ENCODE data around the gene SLC35B2. TPM values are rescaled to one million over a fixed set of nuclear protein-coding genes. Genes with fewer than 3 reads are reported as not detected.

SLC35B2 gene
- total RNA-seq, 1 donor from 2014 or later = 26.1 TPM

- H3K4me1 ChIP-seq (ENCODE audit: control insufficient read depth in 3 of 3, insufficient read depth in 3 of 3, low read length in 3 of 3) = peaks cover 27 to 30% (median 28%) of the 10 kb centered on the region in 3 donors
These were observed 43.0 kb downstream of the SLC35B2 start for GRCh38 chr6:44214307-44214706.

GRCh38 chr6:44211284-44211683 lies 46.0 kb downstream of the SLC35B2 start:
- Histone ChIP-seq H3K9me3 (ENCODE audit: control insufficient read depth in 3 of 3, low read length in 3 of 3) (no peaks in the 10 kb centered on the region), H3K4me3 (ENCODE audit: low read length in 3 of 3) (no peak overlapping the region), H3K9ac (ENCODE audit: low read depth in 1 of 3, low read length in 3 of 3) (no peak overlapping the region), H3K36me3 (ENCODE audit: control insufficient read depth in 3 of 3, insufficient read depth in 3 of 3, low read length in 3 of 3) (no peaks in the 10 kb centered on the region), H3K4me1 (ENCODE audit: control insufficient read depth in 3 of 3, insufficient read depth in 3 of 3, low read length in 3 of 3) (peaks cover 3 to 4% (median 4%) of the 10 kb centered on the region in 3 donors), H3K27ac (ENCODE audit: low read depth, low read length) (no peak overlapping the region), H3K27me3 (ENCODE audit: control insufficient read depth in 3 of 3, insufficient read depth in 3 of 3, low read length in 3 of 3) (no peaks in the 10 kb centered on the region)

More at GRCh38 chr6:44214307-44214706, 43.0 kb downstream of the SLC35B2 start:
- no peaks in the 10 kb centered on the region for H3K9me3 ChIP-seq (ENCODE audit: control insufficient read depth in 3 of 3, low read length in 3 of 3)
- H3K4me3 ChIP-seq (ENCODE audit: low read length in 3 of 3) = no peak overlapping the region
- no peaks in the 10 kb centered on the region for H3K27me3 ChIP-seq (ENCODE audit: control insufficient read depth in 3 of 3, insufficient read depth in 3 of 3, low read length in 3 of 3)
- H3K27ac ChIP-seq (ENCODE audit: low read depth, low read length) = no peak overlapping the region
- H3K36me3 ChIP-seq (ENCODE audit: control insufficient read depth in 3 of 3, insufficient read depth in 3 of 3, low read length in 3 of 3) = no peaks in the 10 kb centered on the region
- no peak overlapping the region for H3K9ac ChIP-seq (ENCODE audit: low read depth in 1 of 3, low read length in 3 of 3)

- no peaks in the 10 kb centered on the region for H3K27me3 ChIP-seq (ENCODE audit: control insufficient read depth in 3 of 3, insufficient read depth in 3 of 3, low read length in 3 of 3)
- no peak overlapping the region for H3K27ac ChIP-seq (ENCODE audit: low read depth, low read length)
- H3K4me3 ChIP-seq (ENCODE audit: low read length in 3 of 3) = no peak overlapping the region
- no peak overlapping the region for H3K9ac ChIP-seq (ENCODE audit: low read depth in 1 of 3, low read length in 3 of 3)
- H3K4me1 ChIP-seq (ENCODE audit: control insufficient read depth in 3 of 3, insufficient read depth in 3 of 3, low read length in 3 of 3) = peaks cover 0 to 3% (median 1%) of the 10 kb centered on the region in 3 donors
- H3K36me3 ChIP-seq (ENCODE audit: control insufficient read depth in 3 of 3, insufficient read depth in 3 of 3, low read length in 3 of 3) = no peaks in the 10 kb centered on the region
- H3K9me3 ChIP-seq (ENCODE audit: control insufficient read depth in 3 of 3, low read length in 3 of 3) = no peaks in the 10 kb centered on the region
These were observed 49.4 kb downstream of the SLC35B2 start for GRCh38 chr6:44207966-44208365.

Small RNA genes within 50 kb of the gene (small RNA-seq; reads per million reads assigned to genes)
- gene RN7SL811P = not detected

Other genes starting within 250 kb of the SLC35B2 start
- gene MRPL14, start 130.1 kb downstream of the SLC35B2 start, total RNA-seq = 57.4 TPM
- 11.5 TPM for gene TMEM63B, start 130.0 kb downstream of the SLC35B2 start, total RNA-seq
- 0.52 TPM for gene CAPN11, start 98.7 kb downstream of the SLC35B2 start, total RNA-seq
- gene MYMX, start 40.6 kb downstream of the SLC35B2 start, total RNA-seq = 7.3 TPM
- gene SLC29A1, start 33.9 kb downstream of the SLC35B2 start, total RNA-seq = 14.6 TPM
- 474 TPM for gene HSP90AB1, start 10.4 kb downstream of the SLC35B2 start, total RNA-seq
- gene NFKBIE, start 8.0 kb upstream of the SLC35B2 start, total RNA-seq = 6.3 TPM
- not detected for gene TMEM151B, start 12.9 kb upstream of the SLC35B2 start, total RNA-seq
- gene AARS2, start 55.8 kb upstream of the SLC35B2 start, total RNA-seq = 9.9 TPM
- gene SPATS1, start 85.1 kb upstream of the SLC35B2 start, total RNA-seq = not detected
- 19.3 TPM for gene CDC5L, start 130.2 kb upstream of the SLC35B2 start, total RNA-seq

Data from skeletal muscle tissue (tissue), 5 donors.